Measurements from ENCODE around the gene FRA10AC1. TPM values are rescaled to one million over a fixed set of nuclear protein-coding genes. Genes with fewer than 3 reads are reported as not detected.

The FRA10AC1 gene
- polyA plus RNA-seq, 1 experiment: 12.1 TPM

DNA sequence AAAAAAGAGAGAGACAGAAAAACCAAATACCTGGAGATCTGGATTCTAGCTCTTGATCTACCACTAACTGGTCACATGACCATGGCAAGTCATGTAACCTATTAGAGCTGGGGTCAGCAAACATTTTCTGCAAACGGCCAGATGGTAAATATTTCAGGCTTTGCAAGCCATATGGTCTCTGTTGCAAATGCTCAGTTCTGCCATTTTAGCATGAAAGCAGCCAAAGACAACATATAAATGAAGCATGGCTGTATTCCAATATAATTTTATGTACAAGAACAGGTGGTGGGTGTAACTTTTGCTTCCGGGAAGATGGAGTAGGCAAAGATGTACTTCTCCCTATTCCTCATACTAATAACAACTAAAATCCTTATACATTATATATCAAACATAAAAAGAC, 6.7 kb downstream of the FRA10AC1 start:
- TF ChIP-seq, protein P1, sequence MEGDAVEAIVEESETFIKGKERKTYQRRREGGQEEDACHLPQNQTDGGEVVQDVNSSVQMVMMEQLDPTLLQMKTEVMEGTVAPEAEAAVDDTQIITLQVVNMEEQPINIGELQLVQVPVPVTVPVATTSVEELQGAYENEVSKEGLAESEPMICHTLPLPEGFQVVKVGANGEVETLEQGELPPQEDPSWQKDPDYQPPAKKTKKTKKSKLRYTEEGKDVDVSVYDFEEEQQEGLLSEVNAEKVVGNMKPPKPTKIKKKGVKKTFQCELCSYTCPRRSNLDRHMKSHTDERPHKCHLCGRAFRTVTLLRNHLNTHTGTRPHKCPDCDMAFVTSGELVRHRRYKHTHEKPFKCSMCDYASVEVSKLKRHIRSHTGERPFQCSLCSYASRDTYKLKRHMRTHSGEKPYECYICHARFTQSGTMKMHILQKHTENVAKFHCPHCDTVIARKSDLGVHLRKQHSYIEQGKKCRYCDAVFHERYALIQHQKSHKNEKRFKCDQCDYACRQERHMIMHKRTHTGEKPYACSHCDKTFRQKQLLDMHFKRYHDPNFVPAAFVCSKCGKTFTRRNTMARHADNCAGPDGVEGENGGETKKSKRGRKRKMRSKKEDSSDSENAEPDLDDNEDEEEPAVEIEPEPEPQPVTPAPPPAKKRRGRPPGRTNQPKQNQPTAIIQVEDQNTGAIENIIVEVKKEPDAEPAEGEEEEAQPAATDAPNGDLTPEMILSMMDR (IDR thresholded peaks at IDR 0.05; ENCODE audit: low read depth, low read length): no peak
- no peak overlapping the region for H3K27ac ChIP-seq (ENCODE audit: low read depth, low read length)
- DNase-seq (ENCODE audit: low read depth, low spot score): no peak
- POLR2A ChIA-PET: interaction anchor here (0.7 kb wide), 1 partner anchor 48 kb away, joined by 5 read pairs; no protein-coding TSS in a partner anchor
- no peak overlapping the region for H3K4me3 ChIP-seq (ENCODE audit: low read depth, low read length)
- H3K9me3 ChIP-seq (ENCODE audit: control insufficient read depth, insufficient read depth, low read length): no peaks in the 10 kb centered on the region
- CTCF ChIA-PET: interaction anchor here (0.9 to 1.4 kb wide), 4 partner anchors 15 to 748 kb away, joined by 3 to 5 read pairs (median 3); no protein-coding TSS in a partner anchor
- H3K27me3 ChIP-seq (ENCODE audit: control insufficient read depth, insufficient read depth, low read length): no peaks in the 10 kb centered on the region

DNA sequence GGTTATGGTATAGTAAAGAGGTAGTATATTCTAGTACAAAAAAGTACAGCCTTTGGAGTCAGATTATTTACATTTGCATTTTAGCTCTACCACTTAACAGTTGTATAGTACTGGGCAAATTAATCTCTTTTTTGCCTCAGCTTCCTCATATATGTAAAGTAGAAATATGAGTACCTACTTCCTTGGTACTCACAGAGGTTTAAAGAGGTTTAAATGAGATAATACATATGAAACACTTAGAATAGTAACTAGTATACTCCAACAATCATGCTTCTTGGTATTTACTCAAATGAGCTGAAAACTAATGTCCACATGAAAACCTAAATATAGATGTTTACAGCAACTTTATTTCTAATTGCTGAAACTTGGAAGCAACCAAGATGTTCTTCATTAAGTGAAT, 14.7 kb downstream of the FRA10AC1 start:
- no peaks in the 10 kb centered on the region for H3K9me3 ChIP-seq (ENCODE audit: control insufficient read depth, insufficient read depth, low read length)
- POLR2A ChIA-PET: no interaction called here
- CTCF ChIA-PET: interaction anchor here (1.8 to 2.1 kb wide), 2 partner anchors 133 to 145 kb away, joined by 5 read pairs; no protein-coding TSS in a partner anchor
- no peak overlapping the region for H3K27ac ChIP-seq (ENCODE audit: low read depth, low read length)
- TF ChIP-seq, protein P1 (IDR thresholded peaks at IDR 0.05; ENCODE audit: low read depth, low read length): no peak
- no peak overlapping the region for H3K4me3 ChIP-seq (ENCODE audit: low read depth, low read length)
- H3K27me3 ChIP-seq (ENCODE audit: control insufficient read depth, insufficient read depth, low read length): no peaks in the 10 kb centered on the region
- DNase-seq (ENCODE audit: low read depth, low spot score): no peak

DNA sequence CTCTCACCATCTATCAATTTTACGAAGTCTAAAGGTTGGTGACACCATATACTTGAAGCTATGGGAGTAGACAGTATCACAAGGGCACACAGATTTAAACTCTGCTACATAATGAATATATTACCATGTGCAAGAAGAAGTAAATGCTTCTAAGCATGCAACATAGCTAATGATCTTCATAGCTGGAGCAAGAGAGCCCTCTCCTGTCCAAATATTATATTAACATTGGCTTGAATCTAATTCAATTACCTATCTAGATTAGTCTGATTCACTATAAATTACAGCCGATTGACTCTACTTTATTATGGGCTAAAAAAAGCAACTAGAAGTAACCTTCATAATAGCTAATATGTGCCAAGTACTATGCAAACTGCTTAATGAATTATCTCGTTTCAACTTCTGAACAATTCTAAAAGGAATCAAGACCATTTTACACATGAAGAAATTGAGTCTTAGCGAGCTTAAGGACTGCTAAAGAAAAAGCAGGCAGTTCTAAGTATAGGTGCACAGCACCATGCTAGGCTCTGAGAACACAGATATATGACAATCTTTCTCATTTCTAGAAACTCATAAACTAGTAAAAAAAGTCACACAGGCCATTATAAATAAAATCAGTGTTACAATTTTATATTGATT, 21.9 kb downstream of the FRA10AC1 start:
- POLR2A ChIA-PET: interaction anchor here (1.0 kb wide), 1 partner anchor 126 kb away, joined by 3 read pairs; no protein-coding TSS in a partner anchor
- Histone ChIP-seq H3K4me3 (ENCODE audit: low read depth, low read length) (no peak overlapping the region), H3K9me3 (ENCODE audit: control insufficient read depth, insufficient read depth, low read length) (no peaks in the 10 kb centered on the region), H3K27ac (ENCODE audit: low read depth, low read length) (no peak overlapping the region), H3K27me3 (ENCODE audit: control insufficient read depth, insufficient read depth, low read length) (no peaks in the 10 kb centered on the region)
- CTCF ChIA-PET: interaction anchor here (0.8 to 8.0 kb wide), 22 partner anchors 10 to 600 kb away, joined by 3 to 101 read pairs (median 4); partner anchors contain the start of gene MYOF
- TF ChIP-seq, protein P1 (IDR thresholded peaks at IDR 0.05; ENCODE audit: low read depth, low read length): peak; percentile 45; the same call in 1 of the 2 replicates
- no peak for DNase-seq (ENCODE audit: low read depth, low spot score)

DNA sequence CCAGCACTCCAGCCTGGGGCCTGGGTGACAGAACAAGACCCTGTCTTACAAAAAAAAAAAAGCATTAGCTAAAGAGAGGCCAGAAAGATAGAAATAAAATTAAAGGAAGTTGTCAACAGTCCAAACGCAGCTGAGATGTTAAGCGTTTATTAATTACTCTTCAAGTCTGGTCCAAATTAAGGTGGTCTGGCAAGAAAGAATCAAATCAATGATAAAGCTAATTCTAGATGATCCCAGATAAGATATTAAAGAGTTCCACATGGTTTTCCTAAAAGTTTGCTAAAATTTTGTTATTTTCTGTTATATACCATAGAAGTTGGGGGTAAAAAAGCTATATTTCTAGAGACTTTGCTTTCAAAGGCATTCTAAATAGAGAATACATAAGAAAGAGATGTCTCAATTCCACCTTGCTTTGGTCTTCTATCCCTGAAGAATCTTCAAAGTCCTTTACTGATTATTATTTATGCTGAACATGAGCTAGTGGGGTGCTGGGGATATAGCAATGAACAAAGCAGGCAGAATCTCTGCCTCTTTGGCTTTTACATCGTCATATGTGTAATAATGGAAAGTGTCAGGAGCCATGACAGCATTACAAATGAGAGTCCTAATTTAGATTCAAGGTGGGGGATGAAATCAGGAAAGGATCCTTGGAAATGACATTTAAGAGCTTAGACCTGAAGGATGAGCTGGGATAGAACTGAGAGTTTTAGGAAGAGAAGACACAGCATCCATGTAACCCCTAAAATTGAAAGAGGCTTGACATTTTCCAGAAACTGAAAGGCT, 23.4 kb downstream of the FRA10AC1 start:
- POLR2A ChIA-PET: no interaction called here
- no peak overlapping the region for H3K4me3 ChIP-seq (ENCODE audit: low read depth, low read length)

More for the DNA sequence above, 23.4 kb downstream of the FRA10AC1 start:
- TF ChIP-seq, protein P1 (IDR thresholded peaks at IDR 0.05; ENCODE audit: low read depth, low read length): no peak
- H3K9me3 ChIP-seq (ENCODE audit: control insufficient read depth, insufficient read depth, low read length): no peaks in the 10 kb centered on the region
- CTCF ChIA-PET: interaction anchor here (1.0 to 8.0 kb wide), 8 partner anchors 9 to 598 kb away, joined by 3 to 101 read pairs (median 5); no protein-coding TSS in a partner anchor
- DNase-seq (ENCODE audit: low read depth, low spot score): no peak
- H3K27me3 ChIP-seq (ENCODE audit: control insufficient read depth, insufficient read depth, low read length): no peaks in the 10 kb centered on the region
- no peak overlapping the region for H3K27ac ChIP-seq (ENCODE audit: low read depth, low read length)

Data from AG04450 (cell line).